Nephron (organoid): ENCODE data around the gene SRGAP3.

ENCODE experiments used
- H3K27ac Mint-ChIP-seq, 3 experiments: 2 replicates each; pipeline ENCODE4 v1.8.0; 2020; ENCODE audit warnings: mixed read lengths in 3 of 3, mild to moderate bottlenecking in 2 of 3, moderate library complexity in 1 of 3
- H3K27me3 Mint-ChIP-seq: 2 replicates; pipeline ENCODE4 v1.8.0; 2021; ENCODE audit warnings: low read depth, mild to moderate bottlenecking, moderate library complexity, mixed read lengths
- H3K36me3 Mint-ChIP-seq: 2 replicates; pipeline ENCODE4 v1.8.0; 2020; ENCODE audit warnings: low read depth, mixed read lengths
- H3K4me1 Mint-ChIP-seq: 2 replicates; pipeline ENCODE4 v1.8.0; 2020; ENCODE audit warnings: mixed read lengths
- H3K4me3 Mint-ChIP-seq, 3 experiments: 2 replicates each; pipeline ENCODE4 v1.8.0; 2020; ENCODE audit warnings: mild to moderate bottlenecking in 3 of 3, mixed read lengths in 3 of 3, moderate library complexity in 2 of 3
- H3K9me3 Mint-ChIP-seq: 2 replicates; pipeline ENCODE4 v1.8.0; 2020; ENCODE audit warnings: mixed read lengths
- CTCF ChIP-seq, 3 experiments: fragments of 200-600 bp; sonication (generic); IDR thresholded peaks; one replicate each; pipeline ENCODE4 v1.5.0; 2021; ENCODE audit warnings: antibody characterized with exemption in 3 of 3; ENCODE audit not compliant: unreplicated experiment in 3 of 3

Gene SRGAP3

DNA sequence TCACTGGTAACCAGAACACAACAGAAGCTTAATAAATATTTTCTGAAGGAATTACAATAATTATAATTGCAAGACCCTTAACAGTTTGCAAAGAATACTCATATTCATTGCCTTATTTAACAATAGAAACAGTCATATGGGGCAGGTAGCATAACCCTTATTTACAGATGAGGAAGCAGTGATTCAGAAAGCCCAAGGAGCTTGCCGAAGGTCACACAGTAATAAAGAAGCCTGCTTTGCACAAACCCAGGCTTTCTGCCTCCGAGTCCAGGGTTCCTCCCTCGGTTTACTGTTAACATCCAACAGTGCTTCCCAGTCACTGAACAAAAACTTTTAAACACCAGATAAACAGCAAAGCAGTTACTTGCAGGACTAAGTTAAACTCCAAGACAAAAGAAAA lies 35.3 kb downstream of the SRGAP3 start:
- Mint-ChIP-seq H3K9me3 (no peaks in the 10 kb centered on the region), H3K27ac (peak overlapping the region; percentile 83 to 90 (median 83)), H3K4me1 (peaks cover 59% of the 10 kb centered on the region), H3K36me3 (no peaks in the 10 kb centered on the region), H3K4me3 (no peak overlapping the region), H3K27me3 (no peaks in the 10 kb centered on the region)
- no peak for TF ChIP-seq CTCF (IDR thresholded peaks at IDR 0.05; ENCODE audit: unreplicated experiment in 3 of 3)

- Mint-ChIP-seq H3K36me3 (no peaks in the 10 kb centered on the region), H3K27ac (peak overlapping the region in 2 of 3 experiments; percentile 83 to 90)
Measured at GRCh38 chr3:9213019-9213634, 36.3 kb downstream of the SRGAP3 start.

DNA sequence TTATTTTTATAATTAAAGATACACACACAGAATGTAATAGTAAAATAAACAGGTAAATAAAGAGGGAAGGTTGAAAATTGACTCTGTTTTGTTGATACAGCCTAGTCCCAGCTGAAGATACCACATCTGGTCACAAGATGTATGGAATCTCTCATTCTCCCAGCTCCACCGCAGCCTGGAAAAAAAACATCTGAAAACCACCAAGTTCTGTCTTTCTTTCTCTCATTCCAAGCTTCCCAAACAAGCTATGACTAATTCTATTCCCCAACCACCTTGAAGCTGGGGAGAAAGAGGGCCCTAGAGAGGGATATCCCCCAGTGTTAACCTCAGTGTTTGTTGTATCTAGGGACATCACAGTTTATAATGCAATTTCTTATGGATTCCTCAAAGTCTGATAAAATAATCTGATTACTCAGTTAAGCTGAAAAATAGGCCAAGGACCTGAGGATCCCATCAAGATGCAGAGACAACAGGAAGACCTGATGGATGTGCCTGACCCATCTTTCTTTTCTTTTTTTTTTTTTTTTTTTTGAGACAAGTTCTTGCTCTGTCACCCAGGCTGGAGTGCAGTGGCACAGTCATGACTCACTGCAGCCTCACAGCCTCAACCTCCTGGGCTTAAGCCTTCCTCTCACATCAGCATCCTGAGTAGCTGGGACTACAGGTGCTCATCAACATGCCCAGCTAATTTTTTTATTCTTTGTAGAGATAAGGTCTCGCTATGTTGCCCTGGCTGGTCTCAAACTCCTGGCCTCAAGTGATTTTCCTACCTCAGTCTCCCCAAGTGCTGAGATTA lies 38.1 kb downstream of the SRGAP3 start:
- no peaks in the 10 kb centered on the region for H3K36me3 Mint-ChIP-seq

More at GRCh38 chr3:9213019-9213634, 36.3 kb downstream of the SRGAP3 start:
- no peaks in the 10 kb centered on the region for H3K27me3 Mint-ChIP-seq
- no peak overlapping the region for H3K4me3 Mint-ChIP-seq
- peaks cover 66% of the 10 kb centered on the region for H3K4me1 Mint-ChIP-seq
- TF ChIP-seq CTCF (IDR thresholded peaks at IDR 0.05; ENCODE audit: unreplicated experiment in 3 of 3) = no peak
- no peaks in the 10 kb centered on the region for H3K9me3 Mint-ChIP-seq

DNA sequence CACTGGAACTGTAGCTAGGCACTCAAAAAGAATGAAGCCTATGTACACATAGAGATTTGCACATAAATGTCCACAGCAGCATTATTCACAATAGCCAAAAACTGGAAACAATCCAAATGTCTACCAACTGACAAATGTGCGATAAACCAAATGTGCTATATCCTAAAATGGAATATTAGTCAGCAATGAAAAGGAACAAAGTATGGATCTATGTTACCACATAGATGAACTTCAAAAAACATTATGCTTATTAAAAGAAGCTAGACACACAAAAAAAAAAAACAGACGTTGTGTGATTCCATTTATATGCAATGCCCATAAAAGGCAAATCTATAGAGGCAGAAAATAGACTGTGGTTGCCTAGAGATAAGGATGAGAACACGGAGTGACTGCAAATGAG lies 39.7 kb downstream of the SRGAP3 start:
- TF ChIP-seq CTCF (IDR thresholded peaks at IDR 0.05; ENCODE audit: unreplicated experiment in 3 of 3) = no peak
- no peaks in the 10 kb centered on the region for H3K27me3 Mint-ChIP-seq
- no peaks in the 10 kb centered on the region for H3K9me3 Mint-ChIP-seq
- H3K4me3 Mint-ChIP-seq = no peak overlapping the region
- no peak overlapping the region for H3K27ac Mint-ChIP-seq
- peaks cover 53% of the 10 kb centered on the region for H3K4me1 Mint-ChIP-seq
- no peaks in the 10 kb centered on the region for H3K36me3 Mint-ChIP-seq

More for the DNA sequence above, 38.1 kb downstream of the SRGAP3 start:
- Mint-ChIP-seq H3K4me1 (peaks cover 60% of the 10 kb centered on the region), H3K9me3 (no peaks in the 10 kb centered on the region), H3K27me3 (no peaks in the 10 kb centered on the region), H3K4me3 (no peak overlapping the region), H3K27ac (peak overlapping the region; percentile 13 to 76 (median 27))
- TF ChIP-seq CTCF (IDR thresholded peaks at IDR 0.05; ENCODE audit: unreplicated experiment in 3 of 3) = no peak

- Mint-ChIP-seq H3K27me3 (peaks cover 2% of the 10 kb centered on the region), H3K4me1 (peaks cover 53% of the 10 kb centered on the region), H3K4me3 (no peak overlapping the region), H3K27ac (peak overlapping the region; percentile 28 to 82 (median 46)), H3K9me3 (no peaks in the 10 kb centered on the region), H3K36me3 (no peaks in the 10 kb centered on the region)
- TF ChIP-seq CTCF (IDR thresholded peaks at IDR 0.05; ENCODE audit: unreplicated experiment in 3 of 3) = no peak
Measured at GRCh38 chr3:9208605-9209152, 40.8 kb downstream of the SRGAP3 start.
